ENCODE data around the gene NMUR1.
A peak's percentile ranks its signal among the peaks of the same experiment; 100 is the strongest.
"Not testable (repeated sequence)": the region's sequence is repeated elsewhere in the genome, so short reads cannot be mapped to it uniquely, and the experiment has no call there.

NMUR1 gene

DNA sequence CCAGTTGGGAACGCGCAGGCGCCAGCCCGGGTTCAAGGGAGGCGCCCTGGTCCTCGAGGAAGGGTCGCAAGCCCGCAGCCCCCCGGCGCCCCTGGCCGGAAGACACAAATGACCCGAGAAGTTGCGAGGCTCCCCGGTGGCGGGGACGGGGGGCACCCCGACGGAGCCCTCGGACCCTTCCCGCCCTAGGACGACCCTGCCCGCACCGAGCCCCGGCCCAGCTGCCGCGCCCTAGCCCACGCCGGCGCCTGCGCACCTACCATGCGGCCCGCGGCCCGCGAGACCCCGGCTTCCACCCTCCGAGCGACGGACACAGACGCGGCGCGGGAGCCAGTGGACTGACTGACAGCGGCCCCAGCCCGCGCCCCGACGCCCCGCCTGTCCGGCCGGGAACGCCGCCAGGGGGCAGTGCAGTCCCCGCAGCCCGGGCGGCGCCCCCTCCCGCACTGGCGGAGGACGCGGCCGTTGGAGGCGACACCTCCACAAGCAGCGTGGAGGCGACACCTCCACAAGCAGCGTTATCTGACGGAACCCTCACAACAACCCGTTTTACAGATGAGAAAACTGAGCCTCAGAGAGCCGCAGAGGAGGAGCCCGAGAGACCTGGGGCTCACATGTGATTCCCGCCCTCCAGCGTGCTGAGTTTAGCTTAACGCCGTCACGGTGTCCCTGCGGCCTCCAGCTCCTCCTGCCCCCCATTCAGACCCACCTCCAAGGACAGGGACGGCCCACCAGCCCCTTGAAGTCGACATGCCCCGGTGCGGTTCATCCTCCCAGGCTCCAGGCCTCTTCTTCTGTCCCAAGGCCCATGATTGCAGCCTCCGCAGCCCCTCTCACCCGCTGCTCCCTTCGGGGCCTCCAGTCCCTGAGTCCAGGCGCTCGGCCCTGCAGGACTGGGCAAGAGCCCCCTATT lies at the start of gene NMUR1:
NMUR1 (minus strand) TSS at position 347 of the 913 bp plus-strand sequence; CDS start at position 263, 84 bp downstream.
- Histone ChIP-seq H3K9ac (ENCODE audit: insufficient read length, low read depth) (peak within 1 kb of the TSS; percentile 65), H3K36me3 (ENCODE audit: insufficient read depth, insufficient read length, low read length) (no peaks in the 10 kb centered on the region), H3K27me3 (ENCODE audit: insufficient read depth, insufficient read length) (peaks cover 27% of the 10 kb centered on the region), H3K4me3 (ENCODE audit: insufficient read length, low read depth) (peak within 1 kb of the TSS; percentile 39), H3K4me1 (ENCODE audit: insufficient read depth, insufficient read length) (peaks cover 13% of the 10 kb centered on the region), H3K9me3 (ENCODE audit: insufficient read depth, low read length) (no peaks in the 10 kb centered on the region)
- TF ChIP-seq SUZ12 (IDR thresholded peaks at IDR 0.05; ENCODE audit: extremely low read depth, insufficient read depth, insufficient read length), result no peak
- no peak for TF ChIP-seq ZNF274 (IDR thresholded peaks at IDR 0.05; ENCODE audit: low read depth, low read length)
- no peak for TF ChIP-seq YY1 (IDR thresholded peaks at IDR 0.05; ENCODE audit: insufficient read depth, insufficient read length)
- peak; percentile 54 for DNase-seq (ENCODE audit: low read depth, low spot score)

GRCh38 chr2:231579560-231579959 lies 49.3 kb upstream of the NMUR1 start:
- Histone ChIP-seq H3K9me3 (ENCODE audit: insufficient read depth, low read length) (peaks cover 7% of the 10 kb centered on the region; the same call in 1 of the 2 replicates), H3K9ac (ENCODE audit: insufficient read length, low read depth) (no peak overlapping the region), H3K27me3 (ENCODE audit: insufficient read depth, insufficient read length) (no peaks in the 10 kb centered on the region), H3K4me3 (ENCODE audit: insufficient read length, low read depth) (no peak overlapping the region), H3K36me3 (ENCODE audit: insufficient read depth, insufficient read length, low read length) (no peaks in the 10 kb centered on the region), H3K4me1 (ENCODE audit: insufficient read depth, insufficient read length) (peaks cover 24% of the 10 kb centered on the region)
- DNase-seq (ENCODE audit: low read depth, low spot score), result no peak
- TF ChIP-seq YY1 (IDR thresholded peaks at IDR 0.05; ENCODE audit: insufficient read depth, insufficient read length), result no peak

GRCh38 chr2:231578655-231579054 lies 48.4 kb upstream of the NMUR1 start:
- H3K27me3 ChIP-seq (ENCODE audit: insufficient read depth, insufficient read length); DNase-seq (ENCODE audit: low read depth, low spot score); H3K9ac ChIP-seq (ENCODE audit: insufficient read length, low read depth); H3K9me3 ChIP-seq (ENCODE audit: insufficient read depth, low read length); H3K4me3 ChIP-seq (ENCODE audit: insufficient read length, low read depth); H3K36me3 ChIP-seq (ENCODE audit: insufficient read depth, insufficient read length, low read length): not testable (repeated sequence)
- peaks cover 30% of the 10 kb centered on the region for H3K4me1 ChIP-seq (ENCODE audit: insufficient read depth, insufficient read length)

- Histone ChIP-seq H3K9me3 (ENCODE audit: insufficient read depth, low read length) (peaks cover 7% of the 10 kb centered on the region; the same call in 1 of the 2 replicates), H3K4me3 (ENCODE audit: insufficient read length, low read depth) (no peak overlapping the region), H3K9ac (ENCODE audit: insufficient read length, low read depth) (peak overlapping the region; percentile 70), H3K4me1 (ENCODE audit: insufficient read depth, insufficient read length) (peaks cover 27% of the 10 kb centered on the region), H3K27me3 (ENCODE audit: insufficient read depth, insufficient read length) (no peaks in the 10 kb centered on the region), H3K36me3 (ENCODE audit: insufficient read depth, insufficient read length, low read length) (no peaks in the 10 kb centered on the region)
- no peak for TF ChIP-seq SUZ12 (IDR thresholded peaks at IDR 0.05; ENCODE audit: extremely low read depth, insufficient read depth, insufficient read length)
- no peak for TF ChIP-seq ZNF274 (IDR thresholded peaks at IDR 0.05; ENCODE audit: low read depth, low read length)
- TF ChIP-seq YY1 (IDR thresholded peaks at IDR 0.05; ENCODE audit: insufficient read depth, insufficient read length), result no peak
- DNase-seq (ENCODE audit: low read depth, low spot score), result no peak
These were observed 46.2 kb upstream of the NMUR1 start for GRCh38 chr2:231576465-231576864.

DNA sequence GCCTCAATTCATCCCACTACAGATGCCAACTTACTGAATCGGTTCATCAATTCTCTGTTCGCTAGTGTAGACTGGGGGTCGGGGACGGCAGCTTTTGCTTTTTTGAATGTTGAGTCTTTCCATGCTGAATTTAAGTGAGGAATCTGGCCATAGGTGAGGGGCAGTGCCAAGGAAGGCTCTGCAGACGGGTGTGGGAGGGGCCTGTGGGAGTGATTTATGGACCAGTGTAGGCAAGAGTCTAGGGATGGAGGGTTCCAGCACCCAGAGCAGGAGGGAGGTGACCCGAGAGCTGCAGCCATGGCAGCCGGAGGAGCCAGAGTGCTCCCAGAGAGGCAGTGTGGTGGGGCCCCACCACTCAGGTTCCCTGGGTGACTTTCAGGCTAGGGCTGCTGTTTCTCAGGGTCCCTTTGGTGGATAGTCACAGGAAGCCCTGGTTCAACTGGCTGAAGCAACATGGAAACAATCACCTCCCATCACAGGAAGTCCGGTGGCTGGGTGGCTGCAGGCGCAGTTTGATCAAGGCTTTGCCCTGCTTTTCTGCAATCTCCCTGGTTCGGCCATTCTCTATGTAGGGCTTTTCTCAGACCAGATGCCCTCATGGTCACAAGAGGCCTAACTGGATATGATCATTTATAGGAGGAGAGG lies 45.5 kb upstream of the NMUR1 start:
- no peaks in the 10 kb centered on the region for H3K27me3 ChIP-seq (ENCODE audit: insufficient read depth, insufficient read length)
- H3K4me3 ChIP-seq (ENCODE audit: insufficient read length, low read depth), result no peak overlapping the region
- peaks cover 7% of the 10 kb centered on the region; the same call in 1 of the 2 replicates for H3K9me3 ChIP-seq (ENCODE audit: insufficient read depth, low read length)
- no peaks in the 10 kb centered on the region for H3K36me3 ChIP-seq (ENCODE audit: insufficient read depth, insufficient read length, low read length)
- TF ChIP-seq YY1 (IDR thresholded peaks at IDR 0.05; ENCODE audit: insufficient read depth, insufficient read length) (no peak), ZNF274 (IDR thresholded peaks at IDR 0.05; ENCODE audit: low read depth, low read length) (no peak), SUZ12 (IDR thresholded peaks at IDR 0.05; ENCODE audit: extremely low read depth, insufficient read depth, insufficient read length) (no peak)
- peaks cover 27% of the 10 kb centered on the region for H3K4me1 ChIP-seq (ENCODE audit: insufficient read depth, insufficient read length)
- DNase-seq (ENCODE audit: low read depth, low spot score), result no peak
- peak overlapping the region; percentile 70 for H3K9ac ChIP-seq (ENCODE audit: insufficient read length, low read depth)

DNA sequence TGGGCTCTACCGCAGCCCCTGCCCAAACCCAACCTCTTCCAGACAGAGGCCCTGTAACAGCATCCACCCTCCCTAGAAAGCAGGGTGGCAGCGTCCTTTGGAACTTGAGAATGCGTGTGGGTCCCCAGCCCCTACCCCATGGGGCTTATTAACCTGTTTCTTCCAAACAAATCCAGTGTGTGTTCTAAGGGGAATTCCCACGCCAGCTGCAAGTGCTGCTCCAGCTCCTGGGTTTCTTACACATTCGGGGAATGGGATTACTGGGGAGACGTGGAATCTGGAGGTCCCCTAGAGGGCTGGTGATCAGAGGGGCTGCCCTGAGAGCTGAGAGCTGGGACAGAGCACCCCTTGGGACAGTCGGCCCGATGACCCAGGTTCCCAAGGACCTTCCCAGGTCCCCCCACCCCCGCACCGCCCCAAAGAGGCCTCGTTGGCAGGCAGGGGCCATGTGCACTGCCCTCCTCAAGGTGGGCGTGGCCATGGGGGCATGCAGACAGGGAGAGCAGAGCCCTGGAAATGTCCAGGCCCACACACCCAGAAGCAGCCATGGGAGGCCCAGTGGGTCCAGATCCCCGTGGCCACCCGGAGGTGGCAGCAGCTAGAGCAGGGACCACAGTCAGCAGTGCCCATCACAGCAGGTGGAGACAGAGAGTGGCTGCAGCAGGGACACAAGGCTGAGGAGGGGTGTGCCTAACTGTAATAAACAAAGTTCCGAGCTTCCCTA lies 43.6 kb upstream of the NMUR1 start:
- no peaks in the 10 kb centered on the region for H3K27me3 ChIP-seq (ENCODE audit: insufficient read depth, insufficient read length)
- no peak for DNase-seq (ENCODE audit: low read depth, low spot score)
- no peak overlapping the region for H3K4me3 ChIP-seq (ENCODE audit: insufficient read length, low read depth)
- peak overlapping the region; percentile 52 for H3K9ac ChIP-seq (ENCODE audit: insufficient read length, low read depth)
- peaks cover 29% of the 10 kb centered on the region for H3K4me1 ChIP-seq (ENCODE audit: insufficient read depth, insufficient read length)
- H3K36me3 ChIP-seq (ENCODE audit: insufficient read depth, insufficient read length, low read length), result no peaks in the 10 kb centered on the region
- H3K9me3 ChIP-seq (ENCODE audit: insufficient read depth, low read length), result no peaks in the 10 kb centered on the region; the same call in 1 of the 2 replicates
- TF ChIP-seq ZNF274 (IDR thresholded peaks at IDR 0.05; ENCODE audit: low read depth, low read length) (no peak), YY1 (IDR thresholded peaks at IDR 0.05; ENCODE audit: insufficient read depth, insufficient read length) (no peak), SUZ12 (IDR thresholded peaks at IDR 0.05; ENCODE audit: extremely low read depth, insufficient read depth, insufficient read length) (no peak)

- H3K9me3 ChIP-seq (ENCODE audit: insufficient read depth, low read length), result no peaks in the 10 kb centered on the region
- no peak overlapping the region for H3K4me3 ChIP-seq (ENCODE audit: insufficient read length, low read depth)
- no peaks in the 10 kb centered on the region for H3K36me3 ChIP-seq (ENCODE audit: insufficient read depth, insufficient read length, low read length)
- no peaks in the 10 kb centered on the region for H3K27me3 ChIP-seq (ENCODE audit: insufficient read depth, insufficient read length)
- peaks cover 35% of the 10 kb centered on the region for H3K4me1 ChIP-seq (ENCODE audit: insufficient read depth, insufficient read length)
- no peak for DNase-seq (ENCODE audit: low read depth, low spot score)
- peak overlapping the region; percentile 52 for H3K9ac ChIP-seq (ENCODE audit: insufficient read length, low read depth)
- TF ChIP-seq ZNF274 (IDR thresholded peaks at IDR 0.05; ENCODE audit: low read depth, low read length), result no peak
These were observed 42.9 kb upstream of the NMUR1 start for GRCh38 chr2:231573096-231573495.
